ENCODE measurements around the gene GNAT2. TPM values are rescaled to one million over a fixed set of nuclear protein-coding genes. Genes with fewer than 3 reads are reported as not detected.

The GNAT2 gene
- total RNA-seq, 1 donor from 2014 or later, result not detected

GRCh38 chr1:109579491-109579890 lies 39.9 kb downstream of the GNAT2 start:
- FAIRE-seq (no peak), DNase-seq (ENCODE audit: low read depth) (peak; percentile 57)
- no peak overlapping the region for H3K4me3 ChIP-seq (ENCODE audit: insufficient read depth, low read depth, low read length)
- Mint-ChIP-seq H3K4me1 (ENCODE audit: low read depth, unreplicated experiment) (peaks cover 8% of the 10 kb centered on the region), H3K9me3 (ENCODE audit: unreplicated experiment) (no peaks in the 10 kb centered on the region), H3K4me3 (ENCODE audit: unreplicated experiment) (no peak overlapping the region), H3K36me3 (ENCODE audit: low read depth, unreplicated experiment) (peaks cover 11% of the 10 kb centered on the region), H3K27ac (ENCODE audit: unreplicated experiment) (no peak overlapping the region), H3K27me3 (ENCODE audit: low read depth, unreplicated experiment) (no peaks in the 10 kb centered on the region)
- H3K9ac ChIP-seq (ENCODE audit: low read length), result no peak overlapping the region
- H3K9me3 ChIP-seq (ENCODE audit: insufficient read depth, low read depth, low read length), result no peaks in the 10 kb centered on the region
- H3K27ac ChIP-seq (ENCODE audit: low read depth, low read length), result no peak overlapping the region
- H3K4me1 ChIP-seq (ENCODE audit: insufficient read depth, low read length), result peaks cover 6% of the 10 kb centered on the region
- no peak overlapping the region for H3K4me2 ChIP-seq (ENCODE audit: low read length)
- H3K79me2 ChIP-seq (ENCODE audit: insufficient read depth, low read length), result peaks cover 55% of the 10 kb centered on the region
- peaks cover 37% of the 10 kb centered on the region for H3K36me3 ChIP-seq (ENCODE audit: insufficient read depth, low read length)
- peaks cover 45% of the 10 kb centered on the region for H4K20me1 ChIP-seq (ENCODE audit: insufficient read depth, low read length)
- TF ChIP-seq, protein P1, sequence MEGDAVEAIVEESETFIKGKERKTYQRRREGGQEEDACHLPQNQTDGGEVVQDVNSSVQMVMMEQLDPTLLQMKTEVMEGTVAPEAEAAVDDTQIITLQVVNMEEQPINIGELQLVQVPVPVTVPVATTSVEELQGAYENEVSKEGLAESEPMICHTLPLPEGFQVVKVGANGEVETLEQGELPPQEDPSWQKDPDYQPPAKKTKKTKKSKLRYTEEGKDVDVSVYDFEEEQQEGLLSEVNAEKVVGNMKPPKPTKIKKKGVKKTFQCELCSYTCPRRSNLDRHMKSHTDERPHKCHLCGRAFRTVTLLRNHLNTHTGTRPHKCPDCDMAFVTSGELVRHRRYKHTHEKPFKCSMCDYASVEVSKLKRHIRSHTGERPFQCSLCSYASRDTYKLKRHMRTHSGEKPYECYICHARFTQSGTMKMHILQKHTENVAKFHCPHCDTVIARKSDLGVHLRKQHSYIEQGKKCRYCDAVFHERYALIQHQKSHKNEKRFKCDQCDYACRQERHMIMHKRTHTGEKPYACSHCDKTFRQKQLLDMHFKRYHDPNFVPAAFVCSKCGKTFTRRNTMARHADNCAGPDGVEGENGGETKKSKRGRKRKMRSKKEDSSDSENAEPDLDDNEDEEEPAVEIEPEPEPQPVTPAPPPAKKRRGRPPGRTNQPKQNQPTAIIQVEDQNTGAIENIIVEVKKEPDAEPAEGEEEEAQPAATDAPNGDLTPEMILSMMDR (IDR thresholded peaks at IDR 0.05; ENCODE audit: insufficient read depth, low read depth, low read length), result no peak
- no peaks in the 10 kb centered on the region for H3K27me3 ChIP-seq (ENCODE audit: insufficient read depth, low read length)
- H2AFZ ChIP-seq (ENCODE audit: low read depth, low read length), result no peak overlapping the region

DNA sequence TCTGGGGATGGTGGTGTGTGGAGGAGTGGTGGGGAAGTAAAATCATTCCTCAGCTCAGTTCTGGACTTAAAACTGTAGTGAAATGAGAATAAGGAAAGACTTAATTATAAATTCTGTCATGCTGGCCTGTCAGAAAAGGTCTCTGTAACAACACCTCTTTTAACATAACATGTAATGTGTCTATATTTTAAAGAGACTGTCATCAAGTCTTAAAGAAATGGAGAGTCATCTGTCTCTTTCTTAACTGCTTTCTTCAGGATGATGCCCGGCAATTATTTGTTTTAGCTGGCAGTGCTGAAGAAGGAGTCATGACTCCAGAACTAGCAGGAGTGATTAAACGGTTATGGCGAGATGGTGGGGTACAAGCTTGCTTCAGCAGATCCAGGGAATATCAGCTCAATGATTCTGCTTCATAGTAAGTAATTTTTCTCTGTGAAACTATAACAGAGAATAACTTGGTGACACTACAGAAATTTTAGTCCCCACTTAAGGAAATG lies 40.4 kb downstream of the GNAT2 start:
- Histone ChIP-seq H3K36me3 (ENCODE audit: insufficient read depth, low read length) (peaks cover 33% of the 10 kb centered on the region), H3K9me3 (ENCODE audit: insufficient read depth, low read depth, low read length) (no peaks in the 10 kb centered on the region), H3K4me1 (ENCODE audit: insufficient read depth, low read length) (peaks cover 6% of the 10 kb centered on the region), H3K27ac (ENCODE audit: low read depth, low read length) (no peak overlapping the region), H3K27me3 (ENCODE audit: insufficient read depth, low read length) (no peaks in the 10 kb centered on the region), H3K4me3 (ENCODE audit: insufficient read depth, low read depth, low read length) (no peak overlapping the region), H3K4me2 (ENCODE audit: low read length) (peak overlapping the region; percentile 1), H4K20me1 (ENCODE audit: insufficient read depth, low read length) (peaks cover 47% of the 10 kb centered on the region), H3K79me2 (ENCODE audit: insufficient read depth, low read length) (peaks cover 56% of the 10 kb centered on the region), H3K9ac (ENCODE audit: low read length) (no peak overlapping the region), H2AFZ (ENCODE audit: low read depth, low read length) (no peak overlapping the region)
- Mint-ChIP-seq H3K9me3 (ENCODE audit: unreplicated experiment) (no peaks in the 10 kb centered on the region), H3K4me3 (ENCODE audit: unreplicated experiment) (peak overlapping the region; percentile 45), H3K4me1 (ENCODE audit: low read depth, unreplicated experiment) (peaks cover 8% of the 10 kb centered on the region), H3K36me3 (ENCODE audit: low read depth, unreplicated experiment) (peaks cover 11% of the 10 kb centered on the region), H3K27me3 (ENCODE audit: low read depth, unreplicated experiment) (no peaks in the 10 kb centered on the region), H3K27ac (ENCODE audit: unreplicated experiment) (peak overlapping the region; percentile 85)
- DNase-seq (ENCODE audit: low read depth), result peak; percentile 49
- no peak for TF ChIP-seq EZH2 (IDR thresholded peaks at IDR 0.05; ENCODE audit: insufficient read depth, low read length)
- TF ChIP-seq, protein P1 (IDR thresholded peaks at IDR 0.05; ENCODE audit: insufficient read depth, low read depth, low read length), result no peak
- no peak for FAIRE-seq

DNA sequence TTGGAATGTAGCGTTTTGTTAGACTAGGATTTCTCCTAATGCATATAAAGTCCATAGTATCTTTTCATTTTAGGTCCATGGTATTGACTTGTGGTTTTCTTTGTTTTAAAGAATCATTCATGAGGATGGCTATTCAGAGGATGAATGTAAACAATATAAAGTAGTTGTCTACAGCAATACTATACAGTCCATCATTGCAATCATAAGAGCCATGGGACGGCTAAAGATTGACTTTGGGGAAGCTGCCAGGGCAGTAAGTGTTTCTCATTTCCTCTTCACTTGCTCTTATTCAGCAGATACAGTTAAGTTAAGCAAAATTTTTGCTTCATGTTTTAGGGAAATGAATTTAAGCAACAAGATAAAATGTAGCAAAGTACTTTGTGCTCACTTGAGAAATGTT lies 45.6 kb downstream of the GNAT2 start:
- TF ChIP-seq EZH2 (IDR thresholded peaks at IDR 0.05; ENCODE audit: insufficient read depth, low read length), result no peak
- TF ChIP-seq, protein P1 (IDR thresholded peaks at IDR 0.05; ENCODE audit: insufficient read depth, low read depth, low read length), result no peak
- Histone ChIP-seq H3K4me2 (ENCODE audit: low read length) (no peak overlapping the region), H2AFZ (ENCODE audit: low read depth, low read length) (no peak overlapping the region), H4K20me1 (ENCODE audit: insufficient read depth, low read length) (peaks cover 76% of the 10 kb centered on the region), H3K27ac (ENCODE audit: low read depth, low read length) (no peak overlapping the region), H3K4me1 (ENCODE audit: insufficient read depth, low read length) (peaks cover 4% of the 10 kb centered on the region), H3K4me3 (ENCODE audit: insufficient read depth, low read depth, low read length) (no peak overlapping the region), H3K9ac (ENCODE audit: low read length) (no peak overlapping the region), H3K79me2 (ENCODE audit: insufficient read depth, low read length) (peaks cover 84% of the 10 kb centered on the region), H3K9me3 (ENCODE audit: insufficient read depth, low read depth, low read length) (no peaks in the 10 kb centered on the region), H3K36me3 (ENCODE audit: insufficient read depth, low read length) (peaks cover 8% of the 10 kb centered on the region), H3K27me3 (ENCODE audit: insufficient read depth, low read length) (no peaks in the 10 kb centered on the region)
- FAIRE-seq (no peak), DNase-seq (ENCODE audit: low read depth) (no peak)
- Mint-ChIP-seq H3K9me3 (ENCODE audit: unreplicated experiment) (no peaks in the 10 kb centered on the region), H3K4me3 (ENCODE audit: unreplicated experiment) (no peak overlapping the region), H3K27me3 (ENCODE audit: low read depth, unreplicated experiment) (no peaks in the 10 kb centered on the region), H3K27ac (ENCODE audit: unreplicated experiment) (no peak overlapping the region), H3K4me1 (ENCODE audit: low read depth, unreplicated experiment) (peaks cover 4% of the 10 kb centered on the region), H3K36me3 (ENCODE audit: low read depth, unreplicated experiment) (peaks cover 4% of the 10 kb centered on the region)

Data from astrocyte (in vitro differentiated cells and primary cell).